Endothelial cell of umbilical vein (primary cell): ENCODE data around the gene PPP6R1. TPM values are rescaled to one million over a fixed set of nuclear protein-coding genes. Genes with fewer than 3 reads are reported as not detected.
A peak's percentile ranks its signal among the peaks of the same experiment; 100 is the strongest.

Experiments used
- BruUV-seq: library from RNA; stranded (reverse); fragments of 400-500 nt; replicated peaks from 2 replicates; lab custom pipeline; 2021; lab: Mats Ljungman, UMichigan
- CTCF ChIA-PET: fragments of 300-600, 350-600 bp; sonication (Branson Sonifier 250); formaldehyde crosslinking; loops from one replicate; lab custom pipeline; 2021; ENCODE audit warnings: antibody characterized with exemption, inconsistent platforms; lab: Charles Lee
- POLR2A ChIA-PET: fragments of 300-600, 350-600 bp; sonication (Branson Sonifier 250); formaldehyde crosslinking; loops from one replicate; lab custom pipeline; 2021; ENCODE audit warnings: antibody characterized with exemption, inconsistent platforms; lab: Charles Lee
- DNase-seq: peaks from one replicate; pipeline ENCODE4 v3.0.0-alpha.2; 2011; ENCODE audit warnings: low read depth, low spot score
- FAIRE-seq: peaks from 2 replicates; lab custom pipeline; 2011; peaks lifted over from hg19 to GRCh38; lab: Jason Lieb, UNC
- H2AFZ ChIP-seq: 2 replicates; pipeline ENCODE4 v1.6.0; 2012; ENCODE audit warnings: low read depth, low read length, control low read depth, inconsistent platforms
- H3K27ac ChIP-seq: 2 replicates; pipeline ENCODE4 v1.5.1; 2011; ENCODE audit warnings: low read depth, mild to moderate bottlenecking, control low read depth, low read length, moderate library complexity; ENCODE audit not compliant: insufficient read depth
- H3K27me3 ChIP-seq, 2 experiments: 2 replicates each; pipeline versions ENCODE4 v1.6.0 to v1.6.1; 2011; ENCODE audit warnings: low read length in 2 of 2, mixed read lengths in 1 of 2; ENCODE audit not compliant: control insufficient read depth in 2 of 2, insufficient read depth in 2 of 2
- H3K36me3 ChIP-seq, 2 experiments: 2 replicates in 1 of 2; 3 replicates in 1 of 2; pipeline ENCODE4 v1.5.1; 2011; ENCODE audit warnings: low read length in 2 of 2, mild to moderate bottlenecking in 1 of 2, moderate library complexity in 1 of 2; ENCODE audit not compliant: control insufficient read depth in 2 of 2, insufficient read depth in 2 of 2; ENCODE audit errors: extremely low read depth in 1 of 2
- H3K4me1 ChIP-seq: 3 replicates; pipeline ENCODE4 v1.5.1; 2011; ENCODE audit warnings: mild to moderate bottlenecking, low read length; ENCODE audit not compliant: control insufficient read depth, insufficient read depth; ENCODE audit errors: extremely low read depth
- H3K4me2 ChIP-seq: 2 replicates; pipeline ENCODE4 v1.6.1; 2011; ENCODE audit warnings: low read length, control low read depth, mixed read lengths; ENCODE audit not compliant: insufficient read depth
- H3K4me3 ChIP-seq, 3 experiments: fragments of 200-600 bp in 1 of 3; sonication (generic), shearing (Covaris generic) in 1 of 3; replicated peaks in 1 of 3; 2 replicates each; pipeline ENCODE4 v1.5.1; 2011 to 2016; ENCODE audit warnings: control low read depth in 3 of 3, low read length in 3 of 3, mild to moderate bottlenecking in 2 of 3, inconsistent platforms in 1 of 3, low read depth in 1 of 3, moderate library complexity in 1 of 3; ENCODE audit not compliant: insufficient read depth in 1 of 3
- H3K79me2 ChIP-seq: 2 replicates; pipeline ENCODE4 v1.6.0; 2012; ENCODE audit warnings: low read length, inconsistent platforms; ENCODE audit not compliant: control insufficient read depth, insufficient read depth
- H3K9ac ChIP-seq: replicated peaks from 2 replicates; pipeline ENCODE3; 2011; ENCODE audit warnings: low read length, control low read depth; ENCODE audit not compliant: insufficient read depth; ENCODE audit errors: extremely low read depth
- H3K9me1 ChIP-seq: replicated peaks from 3 replicates; pipeline ENCODE4 v1.6.0; 2011; ENCODE audit warnings: mild to moderate bottlenecking, low read length; ENCODE audit not compliant: control insufficient read depth, insufficient read depth; ENCODE audit errors: extremely low read depth
- H3K9me3 ChIP-seq: replicated peaks from 2 replicates; pipeline ENCODE4 v1.5.1; 2012; ENCODE audit warnings: low read length, inconsistent platforms; ENCODE audit not compliant: control insufficient read depth, insufficient read depth
- H4K20me1 ChIP-seq: replicated peaks from 2 replicates; pipeline ENCODE3; 2011; ENCODE audit warnings: mild to moderate bottlenecking, low read length; ENCODE audit not compliant: control insufficient read depth, insufficient read depth; ENCODE audit errors: extremely low read depth
- CTCF ChIP-seq, 2 donors: IDR thresholded peaks; 1 replicate in 1 of 2; 2 replicates in 1 of 2; pipeline ENCODE4 v1.5.1; 2011; ENCODE audit warnings: low read length in 2 of 2, mild to moderate bottlenecking in 2 of 2, moderate library complexity in 2 of 2, control low read depth in 1 of 2, inconsistent platforms in 1 of 2, low read depth in 1 of 2; ENCODE audit not compliant: insufficient read depth in 1 of 2; ENCODE audit errors: extremely low read depth in 1 of 2
- EZH2 ChIP-seq: IDR thresholded peaks from 2 replicates; pipeline ENCODE4 v1.6.1; 2012; ENCODE audit warnings: borderline replicate concordance, low read depth, mild to moderate bottlenecking, moderate library complexity, low read length, inconsistent platforms; ENCODE audit not compliant: severe bottlenecking
- FOS ChIP-seq: IDR thresholded peaks from 2 replicates; pipeline ENCODE4 v1.6.1; 2011; ENCODE audit warnings: mild to moderate bottlenecking, low read length, moderate library complexity, borderline replicate concordance; ENCODE audit not compliant: insufficient read depth
- GATA2 ChIP-seq: IDR thresholded peaks from 2 replicates; pipeline ENCODE4 v1.7.0; 2011; ENCODE audit warnings: low read depth, mild to moderate bottlenecking, moderate library complexity, mixed read lengths, low read length; ENCODE audit not compliant: insufficient read length, insufficient read depth
- JUN ChIP-seq: IDR thresholded peaks from 2 replicates; pipeline ENCODE4 v1.6.1; 2011; ENCODE audit warnings: borderline replicate concordance, low read depth; ENCODE audit not compliant: insufficient read length, insufficient read depth
- MYC ChIP-seq: IDR thresholded peaks from one replicate; pipeline ENCODE4 v1.6.1; 2011; ENCODE audit warnings: mild to moderate bottlenecking, low read depth, low read length
- POLR2A ChIP-seq: IDR thresholded peaks from 2 replicates; pipeline ENCODE4 v1.6.1; 2012; ENCODE audit warnings: low read depth, mild to moderate bottlenecking, control low read depth, low read length
- POLR2AphosphoS5 ChIP-seq: IDR thresholded peaks from 2 replicates; pipeline ENCODE4 v1.6.1; 2012; ENCODE audit warnings: low read depth, mild to moderate bottlenecking, control low read depth, low read length, moderate library complexity; ENCODE audit not compliant: insufficient read depth
- dilution Hi-C: fragments of 300-500 bp; cut with MboI; formaldehyde crosslinking; loops from one replicate; pipeline ENCODE4 v1.15.0; 2019; ENCODE audit warnings: low sequenced_read_pairs; ENCODE audit not compliant: extremely low pct_ligation_motif_present
- intact Hi-C: fragments of 100-400 bp; cut with micrococcal nuclease; formaldehyde crosslinking; loops from one replicate; pipeline ENCODE4 v1.10.0; 2022
- polyA plus RNA-seq, 4 experiments: library from polyadenylated mRNA; depleted of rRNA in 3 of 4; stranded (reverse) in 3 of 4; unstranded in 1 of 4; fragments of >200 nt; gene quantifications; 2 replicates each; pipeline versions ENCODE4 v1.2.1 to v1.2.3, GENCODE V29; 2011 to 2012; ENCODE audit warnings: missing spikeins in 1 of 4
- total RNA-seq: library from RNA; stranded (reverse); gene quantifications from 2 replicates; pipeline ENCODE4 v1.2.3, GENCODE V29; 2021
- TF ChIP-seq, protein P1 (sequence below): IDR thresholded peaks from 2 replicates; pipeline ENCODE4 v1.6.1; 2011; ENCODE audit not compliant: insufficient read depth, insufficient read length

Gene PPP6R1
- total and polyA plus RNA-seq, 2 donors (not counting 3 experiments of a cell fraction or from before 2014, with no cell fraction given): 35.7 to 71.8 TPM

DNA sequence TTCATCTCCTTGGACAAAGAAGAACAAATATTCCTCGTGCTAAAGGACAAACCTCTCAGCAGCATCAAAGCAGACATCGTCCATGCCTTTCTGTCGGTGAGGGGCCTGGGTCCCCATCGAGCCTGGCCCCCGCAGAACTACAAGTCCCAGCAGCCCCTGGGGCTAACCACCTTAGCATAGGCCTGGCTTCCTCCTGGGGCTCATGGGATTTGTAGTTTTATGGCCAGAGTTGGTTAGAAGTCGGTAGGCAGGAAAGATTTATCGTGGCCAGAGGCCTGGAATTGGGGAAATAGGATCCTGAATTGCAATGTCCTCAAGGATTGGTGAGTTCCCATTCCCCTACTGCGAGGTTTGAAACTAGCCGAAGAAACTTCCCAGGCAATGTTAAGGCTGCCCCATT, 46.7 kb upstream of the PPP6R1 start:
- Histone ChIP-seq H3K36me3 (no peaks in the 10 kb centered on the region), H3K4me3 (no peak overlapping the region), H3K9me3 (no peaks in the 10 kb centered on the region), H3K27ac (no peak overlapping the region), H4K20me1 (no peaks in the 10 kb centered on the region), H3K79me2 (no peaks in the 10 kb centered on the region), H3K9ac (no peak overlapping the region), H3K9me1 (no peaks in the 10 kb centered on the region), H2AFZ (no peak overlapping the region), H3K27me3 (peaks cover 0 to 3% of the 10 kb centered on the region in 2 experiments), H3K4me1 (no peaks in the 10 kb centered on the region), H3K4me2 (no peak overlapping the region)
- no peak for TF ChIP-seq FOS
- no peak for TF ChIP-seq JUN
- no peak for TF ChIP-seq MYC
- TF ChIP-seq, protein P1, sequence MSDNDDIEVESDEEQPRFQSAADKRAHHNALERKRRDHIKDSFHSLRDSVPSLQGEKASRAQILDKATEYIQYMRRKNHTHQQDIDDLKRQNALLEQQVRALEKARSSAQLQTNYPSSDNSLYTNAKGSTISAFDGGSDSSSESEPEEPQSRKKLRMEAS: no peak
- ChIA-PET POLR2A (no interaction called here), CTCF (interaction anchor here (0.6 to 1.4 kb wide), 3 partner anchors 78 to 164 kb away, joined by 3 to 7 read pairs (median 3); partner anchors contain the start of gene TMEM238)
- BruUV-seq: no TSS peak
- FAIRE-seq (peak; percentile 83), DNase-seq (peak; percentile 23)
- intact Hi-C loops (loop anchor here (1.0 kb wide), 1 partner anchor 34 kb away; the partner anchor contains the start of gene KMT5C), dilution Hi-C loops (no loop called here)

GRCh38 chr19:55304980-55305379, 46.2 kb upstream of the PPP6R1 start:
- dilution Hi-C loops: no loop called here
- FAIRE-seq: no peak

More at GRCh38 chr19:55304980-55305379, 46.2 kb upstream of the PPP6R1 start:
- H2AFZ ChIP-seq: no peak overlapping the region
- H3K4me2 ChIP-seq: no peak overlapping the region
- intact Hi-C loops: loop anchor here (1.0 to 5.0 kb wide), 2 partner anchors 34 to 163 kb away; partner anchors contain the start of gene KMT5C
- no peak overlapping the region for H3K9ac ChIP-seq
- BruUV-seq: no TSS peak
- no peaks in the 10 kb centered on the region for H3K4me1 ChIP-seq
- H3K4me3 ChIP-seq: no peak overlapping the region
- DNase-seq: no peak
- H3K79me2 ChIP-seq: no peaks in the 10 kb centered on the region
- no peak for TF ChIP-seq GATA2
- no peak for TF ChIP-seq JUN
- no peak for TF ChIP-seq CTCF (IDR thresholded peaks at IDR 0.05; ENCODE audit: extremely low read depth in 1 of 2, insufficient read depth in 1 of 2, low read depth in 1 of 2, low read length in 2 of 2)
- TF ChIP-seq POLR2AphosphoS5: no peak
- TF ChIP-seq MYC: no peak
- TF ChIP-seq, protein P1: no peak
- TF ChIP-seq POLR2A: no peak
- TF ChIP-seq EZH2: no peak
- no peak for TF ChIP-seq FOS
- CTCF ChIA-PET: no interaction called here
- POLR2A ChIA-PET: no interaction called here
- H3K36me3 ChIP-seq: no peaks in the 10 kb centered on the region
- no peaks in the 10 kb centered on the region for H3K9me1 ChIP-seq
- no peaks in the 10 kb centered on the region for H3K9me3 ChIP-seq
- H4K20me1 ChIP-seq: no peaks in the 10 kb centered on the region
- peaks cover 0 to 3% of the 10 kb centered on the region in 2 experiments for H3K27me3 ChIP-seq
- no peak overlapping the region for H3K27ac ChIP-seq
